Stimulated activated CD8-positive, alpha-beta memory T cell treated with anti-CD3 and anti-CD28 coated beads, Interleukin-4, amount 100 ng/mL, for 4 hours (primary cell): ENCODE data around the gene NR1D2.
"Not testable (repeated sequence)": the region's sequence is repeated elsewhere in the genome, so short reads cannot be mapped to it uniquely, and the experiment has no call there.

Experiments
- DNase-seq, 2 donors: peaks; one replicate each; pipeline ENCODE4 v3.0.0-alpha.2; 2020; ENCODE audit warnings: low read depth in 2 of 2, low spot score in 1 of 2

Gene NR1D2

DNA sequence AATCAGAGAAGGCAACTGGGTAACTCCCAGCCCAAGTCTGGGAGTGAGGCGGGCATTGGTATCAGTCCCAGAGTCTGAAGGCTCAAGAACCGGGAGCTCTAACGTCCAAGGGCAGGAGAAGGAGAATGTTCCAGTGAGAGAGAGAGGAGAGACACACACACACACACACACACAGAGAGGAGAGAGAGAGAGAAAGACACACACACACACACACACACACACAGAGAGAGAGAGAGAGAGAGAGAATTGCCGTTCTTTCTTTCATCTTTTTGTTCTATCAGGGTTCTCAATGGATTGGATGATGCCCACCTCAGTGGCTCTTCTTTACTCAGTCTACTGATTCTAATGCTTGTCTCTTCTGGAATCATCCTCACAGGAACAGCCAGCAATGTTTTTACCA lies 57.0 kb downstream of the NR1D2 start:
- no peak for DNase-seq

DNA sequence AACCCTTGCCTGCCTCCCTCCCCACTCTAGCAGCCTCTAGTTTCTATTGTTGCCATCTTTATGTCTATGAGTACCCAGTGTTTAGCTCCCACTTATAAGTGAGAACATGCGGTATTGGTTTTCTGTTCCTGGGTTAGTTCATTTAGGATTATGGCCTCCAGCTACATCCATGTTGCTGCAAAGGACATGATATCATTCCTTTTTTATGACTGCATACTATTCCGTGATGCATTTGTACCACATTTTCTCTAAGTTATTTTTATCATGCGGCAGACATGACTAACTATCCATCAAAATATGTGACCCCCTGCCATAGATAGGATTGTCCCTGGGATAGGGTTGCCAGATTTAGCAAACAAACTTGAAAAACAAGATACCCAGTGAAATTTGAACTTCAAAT lies 58.4 kb downstream of the NR1D2 start:
- no peak for DNase-seq

GRCh38 chr3:24004171-24004938 lies 59.3 kb downstream of the NR1D2 start:
- DNase-seq, result no peak

DNA sequence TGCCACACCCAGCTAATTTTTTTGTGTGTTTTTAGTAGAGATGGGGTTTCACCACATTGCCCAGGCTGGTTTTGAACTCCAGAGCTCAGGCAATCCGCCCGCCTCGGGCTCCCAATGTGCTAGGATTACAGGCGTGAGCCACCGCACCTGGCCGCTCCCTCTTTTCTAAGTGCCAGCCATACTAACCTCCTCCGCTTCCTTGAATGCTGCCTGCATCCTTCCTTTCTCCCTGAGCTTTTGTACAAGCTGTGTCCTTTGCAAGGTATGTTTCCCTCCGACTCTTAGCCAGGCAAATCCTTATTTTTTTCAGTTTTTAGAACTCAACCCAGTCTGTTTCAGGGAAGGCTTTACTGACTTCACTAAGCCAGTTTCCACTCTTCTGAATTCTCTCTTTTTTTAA lies 60.6 kb downstream of the NR1D2 start:
- no peak for DNase-seq

DNA sequence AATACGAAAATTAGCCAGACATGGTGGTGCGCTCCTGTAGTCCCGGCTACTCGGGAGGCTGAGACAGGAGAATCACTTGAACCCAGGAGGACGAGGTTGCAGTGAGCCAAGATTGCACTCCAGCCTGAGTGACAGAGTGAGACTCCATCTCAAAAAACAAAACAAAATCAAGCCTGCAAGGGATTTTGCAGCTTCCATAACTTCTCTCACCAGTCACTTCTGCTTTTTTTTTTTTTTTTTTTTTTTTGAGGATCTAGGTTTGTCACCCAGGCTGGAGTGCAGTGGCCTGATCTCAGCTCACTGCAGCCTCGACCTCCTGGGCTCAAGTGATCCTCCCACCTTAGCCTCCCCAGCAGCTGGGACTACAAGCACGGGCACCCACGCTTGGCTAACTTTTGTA lies 65.7 kb downstream of the NR1D2 start:
- not testable (repeated sequence) for DNase-seq

GRCh38 chr3:24012589-24013269 lies 67.6 kb downstream of the NR1D2 start:
- DNase-seq, result no peak

DNA sequence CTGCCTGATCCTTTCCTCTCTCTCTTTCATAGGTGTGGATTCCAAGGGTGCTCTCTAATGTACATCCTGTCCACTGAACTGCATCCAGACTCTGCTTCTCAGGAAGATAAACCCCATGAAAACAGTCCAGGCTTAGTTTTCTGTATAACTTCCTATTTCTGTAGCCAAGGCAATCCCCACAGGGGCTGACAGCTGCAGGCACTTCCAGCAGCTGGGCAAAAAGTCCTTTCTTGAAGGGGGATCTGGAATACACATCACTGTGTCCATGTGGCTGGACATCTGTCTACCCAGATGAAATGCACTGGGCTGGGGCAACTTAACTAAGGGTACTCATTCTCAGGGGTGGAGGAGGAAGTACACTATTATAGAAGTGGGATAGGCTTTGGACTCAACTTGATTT lies 72.2 kb downstream of the NR1D2 start:
- no peak for DNase-seq

- DNase-seq, result no peak
These were observed 73.9 kb downstream of the NR1D2 start for GRCh38 chr3:24018784-24019570.

DNA sequence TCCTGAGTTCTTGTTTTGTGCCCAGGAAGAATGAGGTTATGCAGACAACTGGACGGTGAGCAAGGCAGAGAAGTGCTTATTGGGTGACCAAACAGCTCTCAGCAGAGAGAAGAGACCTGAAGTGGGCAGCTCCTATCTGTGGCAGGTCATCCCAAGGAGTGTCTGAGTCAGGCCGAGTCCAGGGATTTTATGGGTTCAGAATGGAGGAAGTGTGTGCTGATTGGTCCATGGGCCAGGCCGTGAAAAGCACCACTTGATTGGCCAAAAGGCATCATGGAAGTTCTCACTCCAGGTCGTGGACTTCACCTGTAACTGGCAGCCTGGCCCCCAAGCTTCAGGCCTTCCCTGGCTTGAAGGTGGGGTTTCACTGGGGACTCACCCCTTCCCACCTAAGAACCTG lies 74.5 kb downstream of the NR1D2 start:
- DNase-seq, result no peak

GRCh38 chr3:24020036-24020691 lies 75.1 kb downstream of the NR1D2 start:
- no peak for DNase-seq

GRCh38 chr3:24023197-24023596 lies 78.1 kb downstream of the NR1D2 start:
- no peak for DNase-seq

- no peak for DNase-seq
These were observed 80.7 kb downstream of the NR1D2 start for GRCh38 chr3:24025805-24026204.

DNA sequence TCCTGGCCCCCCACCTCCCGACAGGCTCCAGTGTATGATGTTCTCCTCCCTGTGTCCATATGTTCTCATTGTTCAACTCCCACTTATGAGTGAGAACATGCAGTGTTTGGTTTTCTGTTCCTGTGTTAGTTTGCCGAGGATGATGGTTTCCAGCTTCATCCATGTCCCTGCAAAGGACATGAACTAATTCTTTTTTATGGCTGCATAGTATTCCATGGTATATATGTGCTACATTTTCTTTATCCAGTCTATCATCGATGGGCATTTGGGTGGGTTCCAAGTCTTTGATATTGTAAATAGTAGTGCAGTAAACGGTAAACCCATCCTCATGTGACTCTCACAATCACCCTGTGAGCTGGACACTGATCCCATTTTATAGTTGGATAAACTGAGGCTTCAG lies 81.6 kb downstream of the NR1D2 start:
- DNase-seq, result not testable (repeated sequence)

DNA sequence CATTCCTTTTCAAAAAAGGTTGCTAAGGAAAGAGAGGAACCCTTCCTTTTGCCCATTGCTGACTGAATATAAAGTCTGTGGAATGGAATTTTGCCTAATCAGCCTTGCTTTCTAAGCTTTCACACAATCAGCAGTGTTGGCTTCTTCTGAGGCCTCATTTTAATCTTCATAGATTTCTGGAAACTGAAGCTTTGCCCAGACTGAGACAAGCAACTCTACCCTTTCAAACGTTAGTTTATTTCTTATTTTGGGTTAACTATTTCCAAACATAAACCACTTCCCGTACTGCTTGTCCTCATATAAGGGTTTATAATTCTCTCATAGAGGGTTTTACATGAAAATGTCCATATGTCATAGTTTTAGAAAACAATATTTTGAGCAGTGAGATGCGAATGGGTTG lies 82.9 kb downstream of the NR1D2 start:
- no peak for DNase-seq
